ENCODE data around the gene FCHSD2.

- TF ChIP-seq POLR2A (IDR thresholded peaks at IDR 0.05; ENCODE audit: low read depth) (no peak), EP300 (IDR thresholded peaks at IDR 0.05) (no peak), CTCF (IDR thresholded peaks at IDR 0.05) (no peak), POLR2AphosphoS5 (IDR thresholded peaks at IDR 0.05) (no peak)
Observed at GRCh38 chr11:72863091-72863490, 279.0 kb downstream of the FCHSD2 start.
